ENCODE data around the gene RPS13. TPM values are rescaled to one million over a fixed set of nuclear protein-coding genes. Genes with fewer than 3 reads are reported as not detected.
"Not testable (repeated sequence)": the region's sequence is repeated elsewhere in the genome, so short reads cannot be mapped to it uniquely, and the experiment has no call there.

RPS13 gene
- total and polyA plus RNA-seq, 2 donors from 2014 or later, result 735 to 1,180 TPM

- DNase-seq (no peak), FAIRE-seq (no peak)
- no peak for TF ChIP-seq CTCF (IDR thresholded peaks at IDR 0.05; ENCODE audit: borderline replicate concordance, extremely low read depth, insufficient read depth)
- Histone ChIP-seq H3K27ac (ENCODE audit: low read depth in 2 of 2, low read length in 2 of 2) (no peak overlapping the region), H3K36me3 (ENCODE audit: control insufficient read depth in 2 of 3, insufficient read depth in 3 of 3, low read length in 3 of 3) (peaks cover 2 to 10% (median 6%) of the 10 kb centered on the region in 3 donors), H3K9me3 (ENCODE audit: control insufficient read depth in 2 of 3, insufficient read depth in 1 of 3, low read length in 3 of 3) (no peaks in the 10 kb centered on the region), H3K4me1 (ENCODE audit: control insufficient read depth in 2 of 3, insufficient read depth in 2 of 3, low read depth in 1 of 3, low read length in 3 of 3) (no peaks in the 10 kb centered on the region), H3K9ac (ENCODE audit: low read length in 3 of 3) (no peak overlapping the region), H3K27me3 (ENCODE audit: control insufficient read depth, insufficient read depth, low read length) (no peaks in the 10 kb centered on the region), H3K4me3 (ENCODE audit: low read length in 3 of 3) (no peak overlapping the region)
- intact Hi-C loops (cut with DNase I), result no loop called here
Measured at GRCh38 chr11:17117262-17117661, 39.8 kb upstream of the RPS13 start.

- no peak overlapping the region for H3K4me3 ChIP-seq (ENCODE audit: low read length in 3 of 3)
- no peaks in the 10 kb centered on the region for H3K4me1 ChIP-seq (ENCODE audit: control insufficient read depth in 2 of 3, insufficient read depth in 2 of 3, low read depth in 1 of 3, low read length in 3 of 3)
- intact Hi-C loops (cut with DNase I), result no loop called here
- H3K9ac ChIP-seq (ENCODE audit: low read length in 3 of 3), result no peak overlapping the region
- DNase-seq, result no peak
- no peak for FAIRE-seq
- H3K27ac ChIP-seq (ENCODE audit: low read depth in 2 of 2, low read length in 2 of 2), result no peak overlapping the region
- H3K27me3 ChIP-seq (ENCODE audit: control insufficient read depth, insufficient read depth, low read length), result no peaks in the 10 kb centered on the region
- H3K36me3 ChIP-seq (ENCODE audit: control insufficient read depth in 2 of 3, insufficient read depth in 3 of 3, low read length in 3 of 3), result peaks cover 2 to 10% (median 4%) of the 10 kb centered on the region in 3 donors
- TF ChIP-seq CTCF (IDR thresholded peaks at IDR 0.05; ENCODE audit: borderline replicate concordance, extremely low read depth, insufficient read depth), result no peak
- no peaks in the 10 kb centered on the region for H3K9me3 ChIP-seq (ENCODE audit: control insufficient read depth in 2 of 3, insufficient read depth in 1 of 3, low read length in 3 of 3)
Measured at GRCh38 chr11:17116117-17116516, 38.6 kb upstream of the RPS13 start.

DNA sequence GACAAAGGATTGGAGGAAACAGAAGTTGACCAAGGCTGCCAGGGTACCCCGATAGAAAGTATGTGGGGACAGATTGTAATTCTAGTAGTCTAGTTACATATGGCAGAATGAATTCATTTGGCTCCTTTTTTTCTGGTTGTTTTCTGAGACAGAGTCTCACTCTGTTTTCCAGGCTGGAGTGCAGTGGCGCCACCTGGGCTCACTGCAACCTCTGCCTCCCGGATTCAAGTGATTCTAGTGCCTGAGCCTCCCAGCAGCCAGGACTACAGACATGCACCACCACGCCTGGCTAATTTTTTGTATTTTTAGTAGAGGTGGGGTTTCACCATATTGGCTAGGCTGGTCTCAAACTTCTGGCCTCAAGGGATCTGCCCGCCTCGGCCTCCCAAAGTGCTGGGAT lies 30.3 kb upstream of the RPS13 start:
- H3K4me1 ChIP-seq (ENCODE audit: control insufficient read depth in 2 of 3, insufficient read depth in 2 of 3, low read depth in 1 of 3, low read length in 3 of 3); H3K9me3 ChIP-seq (ENCODE audit: control insufficient read depth in 2 of 3, insufficient read depth in 1 of 3, low read length in 3 of 3); FAIRE-seq; H3K27ac ChIP-seq (ENCODE audit: low read depth in 2 of 2, low read length in 2 of 2); intact Hi-C loops (cut with DNase I); H3K4me3 ChIP-seq (ENCODE audit: low read length in 3 of 3); H3K9ac ChIP-seq (ENCODE audit: low read length in 3 of 3); H3K27me3 ChIP-seq (ENCODE audit: control insufficient read depth, insufficient read depth, low read length): not testable (repeated sequence)
- peak in 3 of 5 donors; percentile 13 to 42 (median 21) for DNase-seq
- H3K36me3 ChIP-seq (ENCODE audit: control insufficient read depth in 2 of 3, insufficient read depth in 3 of 3, low read length in 3 of 3), result peaks cover 9 to 33% (median 19%) of the 10 kb centered on the region in 3 donors

- H3K9ac ChIP-seq (ENCODE audit: low read length in 3 of 3); H3K27ac ChIP-seq (ENCODE audit: low read depth in 2 of 2, low read length in 2 of 2); FAIRE-seq; H3K9me3 ChIP-seq (ENCODE audit: control insufficient read depth in 2 of 3, insufficient read depth in 1 of 3, low read length in 3 of 3); H3K27me3 ChIP-seq (ENCODE audit: control insufficient read depth, insufficient read depth, low read length); H3K4me1 ChIP-seq (ENCODE audit: control insufficient read depth in 2 of 3, insufficient read depth in 2 of 3, low read depth in 1 of 3, low read length in 3 of 3); intact Hi-C loops (cut with DNase I); H3K4me3 ChIP-seq (ENCODE audit: low read length in 3 of 3): not testable (repeated sequence)
- H3K36me3 ChIP-seq (ENCODE audit: control insufficient read depth in 2 of 3, insufficient read depth in 3 of 3, low read length in 3 of 3), result peaks cover 9 to 37% (median 23%) of the 10 kb centered on the region in 3 donors
- DNase-seq, result peak in 3 of 5 donors; percentile 56 to 77 (median 73)
Measured at GRCh38 chr11:17105404-17106040, 28.1 kb upstream of the RPS13 start.
